Panc1 (cell line): ENCODE measurements around the gene NPFF. TPM values are rescaled to one million over a fixed set of nuclear protein-coding genes. Genes with fewer than 3 reads are reported as not detected.

Experiments used
- ATAC-seq: fragments of 200-7000 bp; cut with Tn5 transposase; 2 replicates; pipeline ENCODE4 v1.9.1; 2020; ENCODE audit warnings: mild to moderate bottlenecking, moderate library complexity
- BruUV-seq: library from RNA; stranded (reverse); fragments of 400-500 nt; replicated peaks from 2 replicates; lab custom pipeline; 2021; lab: Mats Ljungman, UMichigan
- CTCF ChIA-PET: fragments of 300-600 bp; sonication (Branson Sonifier 250); formaldehyde crosslinking; loops from one replicate; lab custom pipeline; 2022; ENCODE audit warnings: antibody characterized with exemption; lab: Charles Lee
- POLR2A ChIA-PET: fragments of 300-600 bp; sonication (Branson Sonifier 250); formaldehyde crosslinking; loops from one replicate; lab custom pipeline; 2022; ENCODE audit warnings: antibody characterized with exemption; lab: Charles Lee
- DNase-seq: peaks from one replicate; pipeline ENCODE4 v3.0.0-alpha.2; 2010; ENCODE audit warnings: low read depth, low spot score
- H3K27ac ChIP-seq: 2 replicates; pipeline ENCODE4 v1.5.1; 2011; ENCODE audit warnings: mild to moderate bottlenecking, low read length, inconsistent platforms
- H3K27me3 ChIP-seq: fragments of 200-500 bp; sonication (Bioruptor generic); 2 replicates; pipeline ENCODE4 v1.6.0; 2014; ENCODE audit warnings: low read length, inconsistent platforms; ENCODE audit not compliant: control insufficient read depth, insufficient read depth
- H3K36me3 ChIP-seq: fragments of 200-500 bp; sonication (Bioruptor generic); 2 replicates; pipeline ENCODE4 v1.5.1; 2014; ENCODE audit warnings: inconsistent platforms, mild to moderate bottlenecking, low read length, moderate library complexity; ENCODE audit not compliant: control insufficient read depth, insufficient read depth
- H3K4me1 ChIP-seq: 2 replicates; pipeline ENCODE4 v1.5.1; 2011; ENCODE audit warnings: inconsistent platforms, mild to moderate bottlenecking, low read length, moderate library complexity; ENCODE audit not compliant: control insufficient read depth, insufficient read depth
- H3K4me3 ChIP-seq, 2 experiments: 2 replicates each; pipeline ENCODE4 v1.5.1; 2011 to 2012; ENCODE audit warnings: low read depth in 2 of 2, low read length in 2 of 2, mild to moderate bottlenecking in 2 of 2, inconsistent platforms in 1 of 2, moderate library complexity in 1 of 2
- H3K9me3 ChIP-seq: fragments of 200-500 bp; sonication (Bioruptor generic); 2 replicates; pipeline ENCODE4 v1.5.1; 2014; ENCODE audit warnings: low read depth, mild to moderate bottlenecking, inconsistent platforms, low read length, moderate library complexity; ENCODE audit not compliant: control insufficient read depth, insufficient read depth
- CTCF ChIP-seq: fragments of 450-650 bp; IDR thresholded peaks from 2 replicates; pipeline ENCODE4 v1.5.1; 2017; ENCODE audit warnings: mild to moderate bottlenecking
- POLR2AphosphoS5 ChIP-seq: IDR thresholded peaks from 2 replicates; pipeline ENCODE4 v1.6.1; 2012; ENCODE audit warnings: mild to moderate bottlenecking, low read depth, low read length, moderate library complexity
- SIN3A ChIP-seq: IDR thresholded peaks from 2 replicates; pipeline ENCODE4 v1.6.1; 2012; ENCODE audit warnings: low read depth, mild to moderate bottlenecking, low read length, moderate library complexity, borderline replicate concordance; ENCODE audit not compliant: insufficient read depth
- TCF7L2 ChIP-seq: IDR thresholded peaks from 2 replicates; pipeline ENCODE4 v1.6.1; 2011; ENCODE audit warnings: mild to moderate bottlenecking, low read depth, low read length, inconsistent platforms
- in situ Hi-C: cut with HindIII; loops from 2 replicates; pipeline ENCODE4 v1.10.0; 2016; ENCODE audit warnings: low sequenced_read_pairs, low pct_unique_long_range_greater_than_20kb
- intact Hi-C: fragments of 100-400 bp; cut with micrococcal nuclease; formaldehyde crosslinking; loops from one replicate; pipeline ENCODE4 v1.10.0; 2022; ENCODE audit not compliant: unreplicated experiment
- total RNA-seq: library from RNA; stranded (reverse); gene quantifications from one replicate; pipeline ENCODE4 v1.2.1, GENCODE V29; 2021; ENCODE audit not compliant: unreplicated experiment
- TF ChIP-seq, protein P1 (sequence below), 2 experiments: IDR thresholded peaks; 2 replicates each; pipeline ENCODE4 v1.6.1; 2011 to 2012; ENCODE audit warnings: low read depth in 2 of 2, control low read depth in 1 of 2, low read length in 1 of 2, mild to moderate bottlenecking in 1 of 2, moderate library complexity in 1 of 2; ENCODE audit not compliant: insufficient read depth in 1 of 2

NPFF gene
- total RNA-seq, 1 experiment from 2014 or later, result not detected

DNA sequence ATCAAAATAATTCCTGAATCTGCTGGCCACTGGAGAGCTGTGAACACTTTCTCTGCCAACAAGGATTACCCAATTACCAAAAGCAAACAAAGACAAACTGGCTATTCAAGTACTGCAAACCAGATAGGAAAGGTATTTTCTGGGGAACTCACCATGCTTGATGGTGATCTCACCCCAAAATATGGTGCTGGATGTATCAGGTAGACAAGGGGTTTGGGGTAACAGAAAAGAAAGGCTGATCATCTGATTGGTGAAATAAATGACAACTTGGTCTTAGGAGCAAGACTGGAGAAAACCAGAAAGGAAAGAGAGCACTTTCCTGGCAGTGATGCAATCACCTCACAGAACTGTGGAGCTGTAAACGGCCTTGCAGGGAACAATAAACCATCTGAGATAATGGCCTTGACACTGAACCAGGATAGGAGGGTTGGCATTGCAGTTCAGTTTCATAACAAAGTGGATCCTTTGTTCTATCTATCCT, 31.0 kb upstream of the NPFF start:
- intact Hi-C loops (no loop called here), in situ Hi-C loops (no loop called here)
- Histone ChIP-seq H3K27me3 (no peaks in the 10 kb centered on the region), H3K9me3 (no peaks in the 10 kb centered on the region), H3K4me3 (no peak overlapping the region), H3K4me1 (no peaks in the 10 kb centered on the region), H3K27ac (no peak overlapping the region; the same call in 1 of the 2 replicates), H3K36me3 (peaks cover 20% of the 10 kb centered on the region; the same call in 1 of the 2 replicates)
- TF ChIP-seq TCF7L2, result no peak
- no peak for TF ChIP-seq CTCF
- TF ChIP-seq POLR2AphosphoS5, result no peak
- TF ChIP-seq, protein P1, sequence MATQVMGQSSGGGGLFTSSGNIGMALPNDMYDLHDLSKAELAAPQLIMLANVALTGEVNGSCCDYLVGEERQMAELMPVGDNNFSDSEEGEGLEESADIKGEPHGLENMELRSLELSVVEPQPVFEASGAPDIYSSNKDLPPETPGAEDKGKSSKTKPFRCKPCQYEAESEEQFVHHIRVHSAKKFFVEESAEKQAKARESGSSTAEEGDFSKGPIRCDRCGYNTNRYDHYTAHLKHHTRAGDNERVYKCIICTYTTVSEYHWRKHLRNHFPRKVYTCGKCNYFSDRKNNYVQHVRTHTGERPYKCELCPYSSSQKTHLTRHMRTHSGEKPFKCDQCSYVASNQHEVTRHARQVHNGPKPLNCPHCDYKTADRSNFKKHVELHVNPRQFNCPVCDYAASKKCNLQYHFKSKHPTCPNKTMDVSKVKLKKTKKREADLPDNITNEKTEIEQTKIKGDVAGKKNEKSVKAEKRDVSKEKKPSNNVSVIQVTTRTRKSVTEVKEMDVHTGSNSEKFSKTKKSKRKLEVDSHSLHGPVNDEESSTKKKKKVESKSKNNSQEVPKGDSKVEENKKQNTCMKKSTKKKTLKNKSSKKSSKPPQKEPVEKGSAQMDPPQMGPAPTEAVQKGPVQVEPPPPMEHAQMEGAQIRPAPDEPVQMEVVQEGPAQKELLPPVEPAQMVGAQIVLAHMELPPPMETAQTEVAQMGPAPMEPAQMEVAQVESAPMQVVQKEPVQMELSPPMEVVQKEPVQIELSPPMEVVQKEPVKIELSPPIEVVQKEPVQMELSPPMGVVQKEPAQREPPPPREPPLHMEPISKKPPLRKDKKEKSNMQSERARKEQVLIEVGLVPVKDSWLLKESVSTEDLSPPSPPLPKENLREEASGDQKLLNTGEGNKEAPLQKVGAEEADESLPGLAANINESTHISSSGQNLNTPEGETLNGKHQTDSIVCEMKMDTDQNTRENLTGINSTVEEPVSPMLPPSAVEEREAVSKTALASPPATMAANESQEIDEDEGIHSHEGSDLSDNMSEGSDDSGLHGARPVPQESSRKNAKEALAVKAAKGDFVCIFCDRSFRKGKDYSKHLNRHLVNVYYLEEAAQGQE (IDR thresholded peaks at IDR 0.05; ENCODE audit: insufficient read depth in 1 of 2, low read depth in 2 of 2, low read length in 1 of 2), result no peak
- TF ChIP-seq SIN3A, result no peak
- ATAC-seq, result no peak
- ChIA-PET POLR2A (no interaction called here), CTCF (no interaction called here)
- no peak for DNase-seq
- no TSS peak for BruUV-seq

DNA sequence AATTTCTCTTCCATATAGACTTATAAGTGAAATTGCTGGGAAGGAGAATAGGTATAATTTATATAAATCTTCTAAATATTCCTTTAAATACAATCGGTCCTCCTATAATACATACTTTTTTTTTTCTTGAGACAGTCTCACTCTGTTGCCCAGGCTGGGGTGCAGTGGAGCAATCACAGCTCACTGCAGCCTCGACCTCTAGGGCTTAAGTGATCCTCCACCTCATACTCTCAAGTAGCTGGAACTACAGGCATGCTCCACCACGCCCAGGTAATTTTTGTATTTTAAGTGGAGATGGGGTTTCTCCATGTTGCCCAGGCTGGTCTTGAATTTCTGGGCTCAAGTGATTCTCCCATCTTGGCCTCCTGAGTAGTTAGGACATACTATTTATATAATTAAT, 29.7 kb upstream of the NPFF start:
- in situ Hi-C loops (no loop called here), intact Hi-C loops (no loop called here)
- ChIA-PET POLR2A (no interaction called here), CTCF (no interaction called here)
- H3K4me1 ChIP-seq, result no peaks in the 10 kb centered on the region
- TF ChIP-seq, protein P1 (IDR thresholded peaks at IDR 0.05; ENCODE audit: insufficient read depth in 1 of 2, low read depth in 2 of 2, low read length in 1 of 2), result no peak
- no peak for TF ChIP-seq CTCF
- TF ChIP-seq POLR2AphosphoS5, result no peak
- TF ChIP-seq SIN3A, result no peak
- TF ChIP-seq TCF7L2, result no peak
- no TSS peak for BruUV-seq
- no peaks in the 10 kb centered on the region for H3K27me3 ChIP-seq
- no peak overlapping the region for H3K27ac ChIP-seq
- no peak for ATAC-seq
- H3K4me3 ChIP-seq, result no peak overlapping the region
- no peaks in the 10 kb centered on the region for H3K9me3 ChIP-seq
- H3K36me3 ChIP-seq, result peaks cover 24% of the 10 kb centered on the region
- DNase-seq, result no peak
